Measurements from ENCODE around the gene LRRC28.

The LRRC28 gene

GRCh38 chr15:99438691-99439523 is 187.6 kb downstream of the LRRC28 start:
- DNase-seq, result peak; percentile 47

GRCh38 chr15:99439524-99439835 is 188.2 kb downstream of the LRRC28 start:
- peak; percentile 38 for DNase-seq

- DNase-seq, result peak; percentile 35
Observed at GRCh38 chr15:99440029-99440428, 188.7 kb downstream of the LRRC28 start.

All from right forelimb (tissue), 1 donor.